RWPE1 (cell line): ENCODE measurements around the gene DNM3.

Experiments used
- CTCF ChIA-PET: fragments of 350-600 bp; sonication (Branson Sonifier 250); formaldehyde crosslinking; extraction: SDS; loops from one replicate; lab custom pipeline; 2021; lab: Yijun Ruan, JAX
- POLR2A ChIA-PET: fragments of 400-600 bp; formaldehyde crosslinking; extraction: SDS; loops from one replicate; lab custom pipeline; 2020; ENCODE audit warnings: antibody characterized with exemption; ENCODE audit not compliant: low non-redundant PET; lab: Yijun Ruan, JAX
- DNase-seq: peaks from one replicate; pipeline ENCODE4 v3.0.0; 2012; ENCODE audit warnings: low spot score
- H3K27ac ChIP-seq: fragments of 450-650 bp; 2 replicates; pipeline ENCODE4 v1.5.1; 2017
- TF ChIP-seq, protein P1 (sequence below): fragments of 450-650 bp; conservative IDR thresholded peaks from 2 replicates; pipeline ENCODE4 v1.5.1; 2017; ENCODE audit warnings: low read depth, mild to moderate bottlenecking

DNM3 gene

DNA sequence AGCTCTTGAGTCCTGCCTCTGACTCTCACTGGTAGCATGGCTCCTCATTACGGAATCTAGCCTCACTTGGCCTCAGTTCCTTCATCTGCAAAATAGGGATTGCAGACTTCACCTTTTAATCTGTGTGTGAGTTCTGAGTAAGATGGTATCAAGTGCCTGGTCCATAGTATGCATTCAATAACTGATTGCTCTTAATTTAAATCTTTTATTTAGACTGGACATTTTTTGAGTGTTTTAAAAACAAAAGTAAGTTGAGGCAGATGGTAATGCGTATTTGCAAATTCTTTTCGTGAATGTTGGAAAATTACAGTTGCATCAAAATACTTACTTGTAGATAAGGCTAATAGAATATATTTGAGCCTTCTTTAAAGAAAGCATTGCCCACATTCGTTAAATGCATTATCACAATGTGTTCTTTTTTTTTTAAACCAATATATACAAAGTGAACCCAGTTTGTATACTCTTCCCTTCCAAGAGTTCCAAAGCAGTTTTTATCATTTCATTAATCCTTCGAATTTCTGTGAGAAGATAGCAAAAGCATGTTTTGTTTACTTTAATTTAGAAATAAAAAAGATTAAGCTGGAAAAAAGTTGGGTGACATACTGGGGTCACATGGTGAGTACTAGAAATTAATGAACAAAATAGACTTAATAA lies 8.1 kb downstream of the DNM3 start:
- ChIA-PET CTCF (no interaction called here), POLR2A (no interaction called here)
- DNase-seq, result no peak
- TF ChIP-seq, protein P1, sequence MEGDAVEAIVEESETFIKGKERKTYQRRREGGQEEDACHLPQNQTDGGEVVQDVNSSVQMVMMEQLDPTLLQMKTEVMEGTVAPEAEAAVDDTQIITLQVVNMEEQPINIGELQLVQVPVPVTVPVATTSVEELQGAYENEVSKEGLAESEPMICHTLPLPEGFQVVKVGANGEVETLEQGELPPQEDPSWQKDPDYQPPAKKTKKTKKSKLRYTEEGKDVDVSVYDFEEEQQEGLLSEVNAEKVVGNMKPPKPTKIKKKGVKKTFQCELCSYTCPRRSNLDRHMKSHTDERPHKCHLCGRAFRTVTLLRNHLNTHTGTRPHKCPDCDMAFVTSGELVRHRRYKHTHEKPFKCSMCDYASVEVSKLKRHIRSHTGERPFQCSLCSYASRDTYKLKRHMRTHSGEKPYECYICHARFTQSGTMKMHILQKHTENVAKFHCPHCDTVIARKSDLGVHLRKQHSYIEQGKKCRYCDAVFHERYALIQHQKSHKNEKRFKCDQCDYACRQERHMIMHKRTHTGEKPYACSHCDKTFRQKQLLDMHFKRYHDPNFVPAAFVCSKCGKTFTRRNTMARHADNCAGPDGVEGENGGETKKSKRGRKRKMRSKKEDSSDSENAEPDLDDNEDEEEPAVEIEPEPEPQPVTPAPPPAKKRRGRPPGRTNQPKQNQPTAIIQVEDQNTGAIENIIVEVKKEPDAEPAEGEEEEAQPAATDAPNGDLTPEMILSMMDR, result no peak
- no peak overlapping the region for H3K27ac ChIP-seq

DNA sequence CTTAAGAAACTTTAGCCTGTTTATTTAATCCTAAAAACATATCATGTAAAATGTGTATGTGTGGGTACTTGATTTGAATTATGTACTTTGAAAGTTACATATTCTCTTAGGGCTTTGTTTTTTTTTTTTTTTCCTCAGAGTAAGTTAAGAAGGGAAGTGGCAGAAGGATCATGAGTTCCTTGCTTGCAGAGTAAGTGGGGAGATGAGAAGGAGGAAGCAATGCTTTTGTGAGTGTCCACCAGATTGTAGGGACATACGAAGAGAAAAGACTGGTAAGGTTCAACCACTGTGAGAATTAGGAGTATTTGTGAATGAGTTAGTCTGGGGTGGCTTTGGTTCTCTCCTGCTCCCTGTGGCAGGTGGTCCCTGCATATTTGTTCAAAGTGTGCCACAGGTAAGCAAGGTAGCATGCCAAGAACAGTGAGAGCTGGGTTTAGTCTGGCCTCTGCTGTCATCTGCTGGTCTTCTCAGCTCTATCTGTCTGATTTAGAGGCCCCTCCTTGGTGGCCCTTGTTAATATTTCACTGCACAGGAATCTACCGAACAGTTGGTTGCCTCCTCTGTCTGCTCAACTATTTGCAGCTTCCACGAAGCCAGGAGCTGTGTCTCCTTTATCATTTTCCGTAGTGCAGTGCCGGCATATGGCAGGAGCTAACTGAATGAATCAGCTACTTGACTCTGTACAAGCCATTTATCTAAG lies 9.5 kb downstream of the DNM3 start:
- no peak overlapping the region for H3K27ac ChIP-seq
- ChIA-PET CTCF (interaction anchor here (0.6 kb wide), 1 partner anchor 1161 kb away, joined by 3 read pairs; no protein-coding TSS in a partner anchor), POLR2A (no interaction called here)
- TF ChIP-seq, protein P1, result no peak
- no peak for DNase-seq

DNA sequence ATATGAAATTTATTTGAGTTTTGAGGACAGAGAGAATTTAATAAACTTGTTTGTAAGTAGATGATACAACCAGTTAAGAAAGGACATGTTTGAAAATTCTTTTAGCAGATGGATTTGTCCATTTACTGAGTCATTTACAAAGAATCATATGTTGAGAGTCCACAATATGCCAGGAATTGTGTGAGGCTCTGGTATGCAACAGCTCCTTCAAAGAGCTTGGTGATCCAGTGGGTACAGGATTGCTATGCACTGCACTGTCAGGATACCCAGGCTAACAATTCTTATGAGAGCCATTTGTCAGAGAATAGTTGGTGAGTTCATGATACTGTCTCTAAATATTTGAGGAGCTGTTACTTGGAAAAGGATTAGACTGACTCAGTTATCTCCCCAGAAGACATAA lies 11.0 kb downstream of the DNM3 start:
- no peak for DNase-seq
- H3K27ac ChIP-seq, result no peak overlapping the region
- ChIA-PET CTCF (interaction anchor here (0.7 kb wide), 1 partner anchor 64 kb away, joined by 3 read pairs; no protein-coding TSS in a partner anchor), POLR2A (no interaction called here)
- TF ChIP-seq, protein P1, result no peak

DNA sequence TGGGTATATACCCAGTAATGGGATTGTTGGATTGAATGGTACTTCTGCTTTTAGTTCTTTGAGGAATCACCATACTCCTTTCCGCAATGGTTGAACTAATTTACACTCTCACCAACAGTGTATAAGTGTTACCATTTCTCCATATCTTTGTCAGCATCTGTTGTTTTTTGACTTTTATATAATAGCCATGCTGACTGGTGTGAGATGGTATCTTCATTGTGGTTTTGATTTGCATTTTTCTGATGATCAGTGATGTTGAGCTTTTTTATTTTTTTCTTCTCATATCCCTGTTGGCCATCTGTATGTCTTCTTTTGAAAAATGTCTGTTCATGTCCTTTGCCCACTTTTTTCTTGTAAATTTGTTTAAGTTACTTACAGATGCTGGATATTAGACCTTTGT lies 14.1 kb downstream of the DNM3 start:
- ChIA-PET CTCF (interaction anchor here (0.6 kb wide), 1 partner anchor 8 kb away, joined by 4 read pairs; no protein-coding TSS in a partner anchor), POLR2A (no interaction called here)
- TF ChIP-seq, protein P1, result no peak
- DNase-seq, result no peak
- H3K27ac ChIP-seq, result no peak overlapping the region

DNA sequence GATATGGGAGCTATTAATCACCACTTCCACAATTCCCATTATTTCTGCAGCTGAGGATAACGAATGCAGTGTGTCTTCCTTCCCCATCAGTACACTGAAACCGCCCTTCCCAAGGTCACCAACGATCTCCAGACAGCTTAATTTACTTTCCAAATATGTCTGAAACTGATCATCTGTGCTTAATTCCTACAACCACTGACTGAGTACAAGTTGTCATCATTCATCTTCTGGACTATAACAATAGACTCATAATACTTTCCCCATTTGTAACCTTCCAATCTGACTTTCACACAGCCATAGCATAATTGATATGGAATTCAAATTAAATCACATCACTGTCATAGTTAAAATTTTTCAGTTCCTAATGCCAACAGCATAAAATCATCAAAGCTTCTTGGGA lies 17.4 kb downstream of the DNM3 start:
- TF ChIP-seq, protein P1, result no peak
- ChIA-PET POLR2A (no interaction called here), CTCF (interaction anchor here (0.6 kb wide), 1 partner anchor 79 kb away, joined by 4 read pairs; no protein-coding TSS in a partner anchor)
- H3K27ac ChIP-seq, result no peak overlapping the region
- no peak for DNase-seq

DNA sequence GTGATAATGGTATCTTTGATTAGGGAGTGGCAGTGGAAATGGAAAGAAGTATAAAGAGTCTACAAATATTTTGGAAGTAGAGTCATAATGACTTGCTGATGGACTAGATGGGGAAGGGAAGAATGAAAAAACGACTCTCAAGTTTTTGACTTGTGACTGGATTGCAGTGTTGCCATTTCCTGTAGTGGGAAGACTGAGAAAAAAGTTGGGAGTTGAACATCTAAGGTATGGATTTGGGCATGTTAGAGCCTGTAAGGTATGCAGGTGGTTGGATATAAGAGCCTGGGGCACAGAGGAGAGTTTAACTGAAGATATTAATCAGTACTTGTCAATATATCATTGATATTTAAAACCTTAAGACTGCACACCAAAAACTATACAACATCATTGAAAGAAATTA lies 19.4 kb downstream of the DNM3 start:
- TF ChIP-seq, protein P1, result no peak
- ChIA-PET CTCF (no interaction called here), POLR2A (no interaction called here)
- no peak overlapping the region for H3K27ac ChIP-seq
- DNase-seq, result peak; percentile 25
